GM23248 (cell line): ENCODE measurements around the gene ATAD1. TPM values are rescaled to one million over a fixed set of nuclear protein-coding genes. Genes with fewer than 3 reads are reported as not detected.
A peak's percentile ranks its signal among the peaks of the same experiment; 100 is the strongest.
"Not testable (repeated sequence)": the region's sequence is repeated elsewhere in the genome, so short reads cannot be mapped to it uniquely, and the experiment has no call there.

Source experiments
- DNase-seq: peaks from one replicate; pipeline ENCODE4 v3.0.0-alpha.2; 2015
- H2AFZ ChIP-seq: fragments of 200-600 bp; sonication (generic); 2 replicates; pipeline ENCODE4 v1.6.1; 2016; ENCODE audit warnings: antibody characterized with exemption
- H3F3A ChIP-seq: fragments of 200-600 bp; sonication (generic); 2 replicates; pipeline ENCODE4 v1.6.1; 2016; ENCODE audit warnings: mild to moderate bottlenecking, antibody characterized with exemption, mixed run types; ENCODE audit not compliant: insufficient read depth
- H3K27ac ChIP-seq: fragments of 200-600 bp; sonication (generic); 2 replicates; pipeline ENCODE4 v1.5.1; 2016; ENCODE audit warnings: mild to moderate bottlenecking
- H3K27me3 ChIP-seq: fragments of 200-600 bp; sonication (generic); replicated peaks from 2 replicates; pipeline ENCODE4 v1.6.1; 2016; ENCODE audit warnings: mild to moderate bottlenecking; ENCODE audit not compliant: insufficient read depth
- H3K36me3 ChIP-seq: fragments of 200-600 bp; sonication (generic); 2 replicates; pipeline ENCODE4 v1.6.1; 2016; ENCODE audit warnings: low read depth, mild to moderate bottlenecking
- H3K4me1 ChIP-seq: fragments of 200-600 bp; sonication (generic); 2 replicates; pipeline ENCODE4 v1.6.1; 2016; ENCODE audit warnings: mild to moderate bottlenecking; ENCODE audit not compliant: insufficient read depth
- H3K4me2 ChIP-seq: fragments of 200-600 bp; sonication (generic); one replicate; pipeline ENCODE4 v1.6.1; 2016; ENCODE audit warnings: mild to moderate bottlenecking; ENCODE audit not compliant: unreplicated experiment
- H3K4me3 ChIP-seq: fragments of 200-600 bp; sonication (generic); 2 replicates; pipeline ENCODE4 v1.5.1; 2016; ENCODE audit warnings: mild to moderate bottlenecking
- H3K79me2 ChIP-seq: fragments of 200-600 bp; sonication (generic); 2 replicates; pipeline ENCODE4 v1.6.1; 2016; ENCODE audit warnings: mild to moderate bottlenecking; ENCODE audit not compliant: insufficient read depth
- H3K9ac ChIP-seq: fragments of 200-600 bp; sonication (generic); 2 replicates; pipeline ENCODE4 v1.6.1; 2016; ENCODE audit warnings: mild to moderate bottlenecking
- H3K9me2 ChIP-seq: fragments of 200-600 bp; sonication (generic); 2 replicates; pipeline ENCODE4 v1.6.1; 2016; ENCODE audit warnings: mixed run types, mild to moderate bottlenecking, moderate library complexity; ENCODE audit not compliant: insufficient read depth
- H3K9me3 ChIP-seq: fragments of 200-600 bp; sonication (generic); one replicate; pipeline ENCODE4 v1.6.1; 2017; ENCODE audit warnings: low read depth
- H4K20me1 ChIP-seq: fragments of 200-600 bp; sonication (generic); 2 replicates; pipeline ENCODE4 v1.6.0; 2016; ENCODE audit not compliant: insufficient read depth
- EZH2 ChIP-seq: fragments of 200-600 bp; sonication (generic); IDR thresholded peaks from 2 replicates; pipeline ENCODE4 v1.6.1; 2018; ENCODE audit warnings: antibody characterized with exemption, mild to moderate bottlenecking; ENCODE audit not compliant: insufficient read depth, poor library complexity, severe bottlenecking
- EZH2phosphoT487 ChIP-seq: fragments of 200-600 bp; sonication (generic); IDR thresholded peaks from 2 replicates; pipeline ENCODE4 v1.6.1; 2018; ENCODE audit warnings: antibody characterized with exemption, moderate library complexity, mild to moderate bottlenecking, low read depth; ENCODE audit not compliant: insufficient read depth
- WGBS, 2 experiments: methylation state at CpG; one replicate each; pipeline ENCODE4 v1.1.6; 2015 to 2017; ENCODE audit warnings: low lambda C conversion rate in 2 of 2, low coverage in 1 of 2; ENCODE audit errors: missing lambda C conversion rate in 2 of 2; 5-methylcytosine and 5-hydroxymethylcytosine counted together
- in situ Hi-C: fragments of 300-500 bp; cut with MboI; formaldehyde crosslinking; loops from 2 replicates; pipeline ENCODE4 v1.15.0; 2020
- polyA plus RNA-seq: library from polyadenylated mRNA; unstranded; fragments of >200 nt; fragmentation: Nextera tagmentation; extraction: Ambion mirVana; gene quantifications from 2 replicates; pipeline ENCODE4 v1.2.1, GENCODE V29; 2016
- total RNA-seq: library from RNA; depleted of rRNA; stranded (reverse); fragments of >200 nt; shearing (Covaris generic); gene quantifications from 2 replicates; pipeline ENCODE4 v1.2.3, GENCODE V29; 2014

ATAD1 gene
- total and polyA plus RNA-seq, 2 experiments from 2014 or later = 52.4 to 66.8 TPM

DNA sequence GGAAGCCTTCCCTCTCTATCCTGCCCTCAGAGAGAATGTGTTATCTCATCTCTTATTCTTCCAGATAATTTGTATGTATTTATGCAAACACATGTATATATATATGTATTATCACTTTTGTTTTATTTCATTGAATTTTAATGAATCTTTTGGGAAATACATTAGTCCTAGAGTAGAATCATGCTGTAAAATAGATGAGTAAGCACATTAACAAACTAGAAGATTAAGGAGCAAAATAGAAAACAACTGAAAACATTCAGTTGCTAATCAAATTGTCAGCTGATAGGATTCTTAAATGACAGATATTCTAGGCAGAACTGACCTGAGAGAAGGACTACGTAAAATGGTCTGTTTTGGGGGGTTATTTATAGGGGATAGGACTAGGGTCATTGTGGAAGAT is 34.1 kb upstream of the ATAD1 start:
- H2AFZ ChIP-seq = no peak overlapping the region
- in situ Hi-C loops = loop anchor here (10.0 kb wide), 2 partner anchors 543 to 703 kb away; no protein-coding TSS in a partner anchor

DNA sequence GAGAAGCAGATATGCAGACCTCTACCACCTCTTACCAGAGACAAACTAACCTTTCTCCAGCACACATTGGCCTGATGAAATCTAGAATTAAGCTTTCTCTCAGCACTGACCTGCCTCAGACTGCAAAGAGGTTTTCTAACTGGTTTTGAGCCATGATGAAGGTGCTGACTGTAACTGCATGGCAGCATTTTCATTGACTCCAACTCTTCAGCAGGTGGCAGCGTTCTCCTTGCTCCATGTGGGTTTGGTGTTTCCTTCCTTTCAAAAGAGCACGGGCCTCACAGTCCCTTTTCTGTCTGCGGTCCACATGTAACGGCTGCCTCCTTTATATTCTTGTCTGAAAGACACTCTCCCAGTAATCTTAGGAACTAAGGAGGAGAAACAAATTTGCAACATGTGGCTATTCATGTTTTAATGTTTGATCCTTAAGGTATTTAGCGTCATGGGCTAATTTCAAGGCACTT is 32.7 kb upstream of the ATAD1 start:
- Histone ChIP-seq H3K9ac (no peak overlapping the region), H3K4me3 (no peak overlapping the region), H3K4me1 (peaks cover 6% of the 10 kb centered on the region), H3K9me2 (no peaks in the 10 kb centered on the region), H3F3A (no peaks in the 10 kb centered on the region), H3K4me2 (no peak overlapping the region), H3K36me3 (no peaks in the 10 kb centered on the region), H4K20me1 (no peaks in the 10 kb centered on the region), H3K27me3 (no peaks in the 10 kb centered on the region), H3K27ac (no peak overlapping the region), H3K9me3 (no peaks in the 10 kb centered on the region), H3K79me2 (no peaks in the 10 kb centered on the region), H2AFZ (peak overlapping the region; percentile 43; the same call in 1 of the 2 replicates)
- DNase-seq = peak; percentile 79
- 17 to 28% methylated on average over 5 of the region's 5 CpGs for WGBS, 2 experiments
- TF ChIP-seq EZH2 (no peak), EZH2phosphoT487 (no peak)
- in situ Hi-C loops = loop anchor here (10.0 kb wide), 2 partner anchors 544 to 704 kb away; no protein-coding TSS in a partner anchor

More for the DNA sequence above, 34.1 kb upstream of the ATAD1 start:
- no peak overlapping the region for H3K4me3 ChIP-seq
- H3K27me3 ChIP-seq = no peaks in the 10 kb centered on the region
- no peak for DNase-seq
- no peaks in the 10 kb centered on the region for H3K79me2 ChIP-seq
- H3K4me2 ChIP-seq = no peak overlapping the region
- no peaks in the 10 kb centered on the region for H3F3A ChIP-seq
- no peaks in the 10 kb centered on the region for H3K9me3 ChIP-seq
- no peaks in the 10 kb centered on the region for H3K9me2 ChIP-seq
- no peaks in the 10 kb centered on the region for H4K20me1 ChIP-seq
- H3K4me1 ChIP-seq = peaks cover 6% of the 10 kb centered on the region
- H3K36me3 ChIP-seq = no peaks in the 10 kb centered on the region
- TF ChIP-seq EZH2 (no peak), EZH2phosphoT487 (no peak)
- no peak overlapping the region for H3K9ac ChIP-seq
- WGBS, 2 experiments = 88 to 89% methylated on average over 1 of the region's 1 CpG
- no peak overlapping the region for H3K27ac ChIP-seq

DNA sequence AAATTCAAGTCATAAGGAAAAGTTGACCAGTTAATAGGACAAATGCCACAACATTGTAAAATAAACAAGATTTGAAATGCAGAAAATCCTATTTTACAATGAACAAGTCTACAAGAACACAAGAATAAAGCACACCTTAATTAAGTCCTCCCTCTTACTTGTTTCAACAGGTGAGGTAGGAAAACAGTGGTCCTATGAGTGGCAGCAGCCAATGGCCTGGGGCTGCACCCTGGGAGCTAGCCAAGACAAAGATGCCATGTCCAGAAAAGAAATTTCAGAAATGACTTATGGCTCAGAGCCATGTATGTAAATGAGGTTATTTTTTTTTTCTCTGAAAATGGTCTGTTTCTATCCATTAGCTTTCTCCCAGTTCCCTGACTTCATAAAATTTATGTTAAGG is 31.0 kb upstream of the ATAD1 start:
- H3K9ac ChIP-seq = no peak overlapping the region
- no peaks in the 10 kb centered on the region for H3K79me2 ChIP-seq
- H3K4me1 ChIP-seq = peaks cover 10% of the 10 kb centered on the region
- no peaks in the 10 kb centered on the region for H3K9me3 ChIP-seq
- H3K36me3 ChIP-seq = no peaks in the 10 kb centered on the region
- H3K27me3 ChIP-seq = no peaks in the 10 kb centered on the region
- in situ Hi-C loops = no loop called here
- H2AFZ ChIP-seq = no peak overlapping the region
- H3K4me2 ChIP-seq = no peak overlapping the region
- H3F3A ChIP-seq = 0 out of 2 replicates have a peak, but pooled peaks cover 3% of the 10 kb centered on the region
- DNase-seq = no peak
- H3K27ac ChIP-seq = no peak overlapping the region
- no peaks in the 10 kb centered on the region for H3K9me2 ChIP-seq
- TF ChIP-seq EZH2 (no peak), EZH2phosphoT487 (no peak)
- no peak overlapping the region for H3K4me3 ChIP-seq
- H4K20me1 ChIP-seq = no peaks in the 10 kb centered on the region

DNA sequence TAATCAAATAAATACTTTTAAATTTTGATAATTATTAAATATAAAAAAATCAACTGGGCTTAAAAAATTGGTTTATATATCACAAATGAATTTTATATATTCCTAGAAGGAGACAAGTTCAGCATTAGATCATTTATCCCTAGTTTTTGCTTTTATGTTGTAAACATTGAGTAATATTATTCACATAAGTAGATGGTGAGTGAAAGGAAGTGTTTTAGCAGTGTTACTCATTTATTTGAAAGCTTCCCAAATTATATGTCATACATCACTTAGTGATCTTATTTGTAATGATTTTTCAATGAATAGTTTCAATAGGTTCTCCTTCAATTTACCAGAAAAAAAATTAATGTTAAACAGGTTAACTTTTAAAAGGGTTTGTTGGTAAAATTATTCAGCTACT is 29.5 kb upstream of the ATAD1 start:
- in situ Hi-C loops = no loop called here
- 0 out of 2 replicates have a peak, but pooled peaks cover 3% of the 10 kb centered on the region for H3F3A ChIP-seq
- H4K20me1 ChIP-seq = no peaks in the 10 kb centered on the region
- peak; percentile 79 for DNase-seq
- no peaks in the 10 kb centered on the region for H3K79me2 ChIP-seq
- H3K36me3 ChIP-seq = no peaks in the 10 kb centered on the region
- no peak overlapping the region for H3K4me2 ChIP-seq
- H3K27ac ChIP-seq = no peak overlapping the region
- H3K9ac ChIP-seq = no peak overlapping the region
- no peak for TF ChIP-seq EZH2phosphoT487
- TF ChIP-seq EZH2 = no peak
- H2AFZ ChIP-seq = no peak overlapping the region
- peaks cover 22% of the 10 kb centered on the region for H3K4me1 ChIP-seq
- H3K9me3 ChIP-seq = no peaks in the 10 kb centered on the region
- H3K27me3 ChIP-seq = no peaks in the 10 kb centered on the region
- no peak overlapping the region for H3K4me3 ChIP-seq
- no peaks in the 10 kb centered on the region for H3K9me2 ChIP-seq

DNA sequence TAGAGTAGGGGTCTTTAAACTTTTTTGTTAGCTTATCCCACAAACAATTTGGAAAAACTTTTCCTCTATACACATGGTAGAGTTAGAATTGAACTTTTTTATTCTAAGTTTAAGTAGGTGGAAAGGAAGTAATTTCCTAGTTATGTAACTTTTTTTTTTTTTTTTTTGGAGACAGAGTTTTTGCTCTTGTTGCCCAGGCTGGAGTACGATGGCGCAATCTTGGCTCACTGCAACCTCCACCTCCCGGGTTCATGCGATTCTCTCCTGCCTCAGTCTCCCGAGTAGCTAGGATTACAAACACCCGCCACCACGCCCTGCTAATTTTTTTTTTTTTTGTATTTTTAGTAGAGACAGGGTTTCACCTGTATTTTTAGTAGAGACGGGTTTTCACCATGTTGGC is 28.7 kb upstream of the ATAD1 start:
- H3K9me2 ChIP-seq, H3K36me3 ChIP-seq, H3K4me2 ChIP-seq, in situ Hi-C loops, DNase-seq, H3K27ac ChIP-seq, H3K4me3 ChIP-seq, H2AFZ ChIP-seq, H3K79me2 ChIP-seq, H3K27me3 ChIP-seq, H4K20me1 ChIP-seq, H3F3A ChIP-seq, H3K9ac ChIP-seq, H3K9me3 ChIP-seq: not testable (repeated sequence)
- WGBS, 2 experiments = 71 to 74% methylated on average over 8 of the region's 8 CpGs
- H3K4me1 ChIP-seq = peaks cover 28% of the 10 kb centered on the region
